ENCODE results near the gene SLC15A1.
"Not testable (repeated sequence)": the region's sequence is repeated elsewhere in the genome, so short reads cannot be mapped to it uniquely, and the experiment has no call there.

The SLC15A1 gene

GRCh38 chr13:98755116-98755515, 2.6 kb upstream of the SLC15A1 start:
- peaks cover 3% of the 10 kb centered on the region for H3K27me3 ChIP-seq (ENCODE audit: insufficient read depth, low read length)
- H4K12ac ChIP-seq (ENCODE audit: low read depth, low read length) = no peak overlapping the region
- no peak overlapping the region for H2AK5ac ChIP-seq (ENCODE audit: low read length)
- H3K4me1 ChIP-seq (ENCODE audit: control insufficient read depth in 1 of 2, insufficient read depth in 2 of 2, low read length in 2 of 2) = peaks cover 21 to 22% of the 10 kb centered on the region in 2 experiments
- H3K23ac ChIP-seq (ENCODE audit: low read length) = no peak overlapping the region
- DNase-seq = no peak
- no peak overlapping the region for H3K9ac ChIP-seq (ENCODE audit: low read length)
- no peak overlapping the region for H4K91ac ChIP-seq (ENCODE audit: low read depth, low read length)
- no peak overlapping the region for H2AFZ ChIP-seq (ENCODE audit: insufficient read depth, low read length, poor library complexity)
- H3K4me2 ChIP-seq (ENCODE audit: low read length) = no peak overlapping the region
- no peak overlapping the region for H3K27ac ChIP-seq (ENCODE audit: low read depth, low read length)
- no peak overlapping the region for H2BK12ac ChIP-seq (ENCODE audit: low read length)
- H3K4ac ChIP-seq (ENCODE audit: low read depth, low read length) = no peak overlapping the region
- no peak overlapping the region for H2BK5ac ChIP-seq (ENCODE audit: low read depth, low read length, poor library complexity)
- no peak overlapping the region for H2BK120ac ChIP-seq (ENCODE audit: insufficient read depth, low read length, poor library complexity)
- WGBS (ENCODE audit: extremely low coverage, insufficient coverage, insufficient read length) = no CpG with 5 or more reads among the region's 2 CpGs
- H3K9me3 ChIP-seq (ENCODE audit: insufficient read depth, low read depth, low read length) = peaks cover 2% of the 10 kb centered on the region
- H3K79me1 ChIP-seq (ENCODE audit: low read length) = no peaks in the 10 kb centered on the region
- no peak overlapping the region for H3K14ac ChIP-seq (ENCODE audit: low read length)
- no peak overlapping the region for H4K8ac ChIP-seq (ENCODE audit: low read depth, low read length)
- H3K4me3 ChIP-seq (ENCODE audit: low read depth, low read length) = no peak overlapping the region
- no peaks in the 10 kb centered on the region for H3K36me3 ChIP-seq (ENCODE audit: control insufficient read depth in 1 of 2, insufficient read depth in 2 of 2, low read length in 2 of 2)
- peaks cover 1% of the 10 kb centered on the region for H3K79me2 ChIP-seq (ENCODE audit: control insufficient read depth, insufficient read depth, low read length, poor library complexity)
- H3K18ac ChIP-seq (ENCODE audit: low read length) = no peak overlapping the region

- H2AFZ ChIP-seq (ENCODE audit: insufficient read depth, low read length, poor library complexity); H2BK5ac ChIP-seq (ENCODE audit: low read depth, low read length, poor library complexity); H3K4ac ChIP-seq (ENCODE audit: low read depth, low read length); H3K79me2 ChIP-seq (ENCODE audit: control insufficient read depth, insufficient read depth, low read length, poor library complexity); H4K91ac ChIP-seq (ENCODE audit: low read depth, low read length); H3K23ac ChIP-seq (ENCODE audit: low read length); DNase-seq; H2BK12ac ChIP-seq (ENCODE audit: low read length); H3K27ac ChIP-seq (ENCODE audit: low read depth, low read length); H3K4me2 ChIP-seq (ENCODE audit: low read length); H3K27me3 ChIP-seq (ENCODE audit: insufficient read depth, low read length); H3K79me1 ChIP-seq (ENCODE audit: low read length); H3K9ac ChIP-seq (ENCODE audit: low read length); H4K12ac ChIP-seq (ENCODE audit: low read depth, low read length); H4K8ac ChIP-seq (ENCODE audit: low read depth, low read length); H3K18ac ChIP-seq (ENCODE audit: low read length); H3K4me3 ChIP-seq (ENCODE audit: low read depth, low read length); H2AK5ac ChIP-seq (ENCODE audit: low read length); H3K9me3 ChIP-seq (ENCODE audit: insufficient read depth, low read depth, low read length); H3K36me3 ChIP-seq (ENCODE audit: control insufficient read depth in 1 of 2, insufficient read depth in 2 of 2, low read length in 2 of 2); H3K14ac ChIP-seq (ENCODE audit: low read length); H2BK120ac ChIP-seq (ENCODE audit: insufficient read depth, low read length, poor library complexity): not testable (repeated sequence)
- peaks cover 21 to 22% of the 10 kb centered on the region in 2 experiments for H3K4me1 ChIP-seq (ENCODE audit: control insufficient read depth in 1 of 2, insufficient read depth in 2 of 2, low read length in 2 of 2)
- no CpG with 5 or more reads among the region's 4 CpGs for WGBS (ENCODE audit: extremely low coverage, insufficient coverage, insufficient read length)
Measured at GRCh38 chr13:98754468-98754867, 2.0 kb upstream of the SLC15A1 start.

GRCh38 chr13:98751861-98752466, 508 bp downstream of the SLC15A1 start:
- Histone ChIP-seq H4K8ac (ENCODE audit: low read depth, low read length) (no peak overlapping the region), H3K4me1 (ENCODE audit: control insufficient read depth in 1 of 2, insufficient read depth in 2 of 2, low read length in 2 of 2) (peaks cover 16 to 22% of the 10 kb centered on the region in 2 experiments), H3K4ac (ENCODE audit: low read depth, low read length) (no peak overlapping the region), H3K4me3 (ENCODE audit: low read depth, low read length) (peak overlapping the region; percentile 67), H2BK120ac (ENCODE audit: insufficient read depth, low read length, poor library complexity) (no peak overlapping the region), H3K9ac (ENCODE audit: low read length) (peak overlapping the region; percentile 61), H3K79me1 (ENCODE audit: low read length) (no peaks in the 10 kb centered on the region), H3K79me2 (ENCODE audit: control insufficient read depth, insufficient read depth, low read length, poor library complexity) (peaks cover 1% of the 10 kb centered on the region), H3K23ac (ENCODE audit: low read length) (peak overlapping the region; percentile 24), H2BK5ac (ENCODE audit: low read depth, low read length, poor library complexity) (no peak overlapping the region), H2AK5ac (ENCODE audit: low read length) (no peak overlapping the region), H3K9me3 (ENCODE audit: insufficient read depth, low read depth, low read length) (peaks cover 2% of the 10 kb centered on the region), H3K14ac (ENCODE audit: low read length) (no peak overlapping the region), H2BK12ac (ENCODE audit: low read length) (peak overlapping the region; percentile 39), H2AFZ (ENCODE audit: insufficient read depth, low read length, poor library complexity) (peak overlapping the region; percentile 20), H3K4me2 (ENCODE audit: low read length) (peak overlapping the region; percentile 95), H3K27me3 (ENCODE audit: insufficient read depth, low read length) (peaks cover 3% of the 10 kb centered on the region), H4K12ac (ENCODE audit: low read depth, low read length) (no peak overlapping the region), H4K91ac (ENCODE audit: low read depth, low read length) (no peak overlapping the region), H3K36me3 (ENCODE audit: control insufficient read depth in 1 of 2, insufficient read depth in 2 of 2, low read length in 2 of 2) (no peaks in the 10 kb centered on the region), H3K18ac (ENCODE audit: low read length) (peak overlapping the region; percentile 53), H3K27ac (ENCODE audit: low read depth, low read length) (no peak overlapping the region)
- no CpG with 5 or more reads among the region's 36 CpGs for WGBS (ENCODE audit: extremely low coverage, insufficient coverage, insufficient read length)
- DNase-seq = peak in 1 of 2 donors; percentile 34

- H4K91ac ChIP-seq (ENCODE audit: low read depth, low read length) = no peak overlapping the region
- no peak overlapping the region for H3K4ac ChIP-seq (ENCODE audit: low read depth, low read length)
- H3K9ac ChIP-seq (ENCODE audit: low read length) = no peak overlapping the region
- peaks cover 16 to 22% of the 10 kb centered on the region in 2 experiments for H3K4me1 ChIP-seq (ENCODE audit: control insufficient read depth in 1 of 2, insufficient read depth in 2 of 2, low read length in 2 of 2)
- no peak overlapping the region for H2BK5ac ChIP-seq (ENCODE audit: low read depth, low read length, poor library complexity)
- H3K4me3 ChIP-seq (ENCODE audit: low read depth, low read length) = no peak overlapping the region
- no peak overlapping the region for H2BK120ac ChIP-seq (ENCODE audit: insufficient read depth, low read length, poor library complexity)
- peaks cover 3% of the 10 kb centered on the region for H3K27me3 ChIP-seq (ENCODE audit: insufficient read depth, low read length)
- no peak overlapping the region for H4K8ac ChIP-seq (ENCODE audit: low read depth, low read length)
- no peak overlapping the region for H2BK12ac ChIP-seq (ENCODE audit: low read length)
- H3K14ac ChIP-seq (ENCODE audit: low read length) = no peak overlapping the region
- no peak overlapping the region for H3K18ac ChIP-seq (ENCODE audit: low read length)
- H3K23ac ChIP-seq (ENCODE audit: low read length) = no peak overlapping the region
- peaks cover 2% of the 10 kb centered on the region for H3K9me3 ChIP-seq (ENCODE audit: insufficient read depth, low read depth, low read length)
- no peak overlapping the region for H2AK5ac ChIP-seq (ENCODE audit: low read length)
- no peak overlapping the region for H4K12ac ChIP-seq (ENCODE audit: low read depth, low read length)
- no peak overlapping the region for H2AFZ ChIP-seq (ENCODE audit: insufficient read depth, low read length, poor library complexity)
- WGBS (ENCODE audit: extremely low coverage, insufficient coverage, insufficient read length) = no CpG with 5 or more reads among the region's 8 CpGs
- peak in 1 of 2 donors; percentile 25 for DNase-seq
- H3K4me2 ChIP-seq (ENCODE audit: low read length) = peak overlapping the region; percentile 95
- no peaks in the 10 kb centered on the region for H3K79me1 ChIP-seq (ENCODE audit: low read length)
- no peak overlapping the region for H3K27ac ChIP-seq (ENCODE audit: low read depth, low read length)
- peaks cover 1% of the 10 kb centered on the region for H3K79me2 ChIP-seq (ENCODE audit: control insufficient read depth, insufficient read depth, low read length, poor library complexity)
- no peaks in the 10 kb centered on the region for H3K36me3 ChIP-seq (ENCODE audit: control insufficient read depth in 1 of 2, insufficient read depth in 2 of 2, low read length in 2 of 2)
Measured at GRCh38 chr13:98751367-98751782, 1.1 kb downstream of the SLC15A1 start.

Data from trophoblast cell (in vitro differentiated cells and primary cell).